Liver (tissue), 9 donors: Measurements from ENCODE around the gene CITED2. TPM values are rescaled to one million over a fixed set of nuclear protein-coding genes. Genes with fewer than 3 reads are reported as not detected.
"Not testable (repeated sequence)": the region's sequence is repeated elsewhere in the genome, so short reads cannot be mapped to it uniquely, and the experiment has no call there.

Source experiments
- DNase-seq: peaks from one replicate; pipeline ENCODE4 v3.0.0-alpha.2; 2017; ENCODE audit warnings: low spot score
- H3K27ac ChIP-seq, 2 donors: one replicate each; pipeline ENCODE4 v1.7.0; 2013; ENCODE audit warnings: inconsistent platforms in 2 of 2, low read length in 2 of 2, control low read depth in 1 of 2, low read depth in 1 of 2, mild to moderate bottlenecking in 1 of 2
- H3K27me3 ChIP-seq, 4 donors: one replicate each; pipeline versions ENCODE4 v1.6.1 to v1.7.0; 2013; ENCODE audit warnings: low read length in 3 of 4, inconsistent platforms in 1 of 4, mild to moderate bottlenecking in 1 of 4, moderate library complexity in 1 of 4; ENCODE audit not compliant: control insufficient read depth in 4 of 4, insufficient read depth in 4 of 4
- H3K36me3 ChIP-seq, 4 donors: one replicate each; pipeline versions ENCODE4 v1.6.1 to v1.7.0; 2013; ENCODE audit warnings: low read length in 3 of 4, mild to moderate bottlenecking in 3 of 4, low read depth in 1 of 4, moderate library complexity in 1 of 4; ENCODE audit not compliant: control insufficient read depth in 4 of 4, insufficient read depth in 3 of 4
- H3K4me1 ChIP-seq, 4 donors: one replicate each; pipeline versions ENCODE4 v1.6.1 to v1.7.0; 2013; ENCODE audit warnings: low read length in 3 of 4, mild to moderate bottlenecking in 3 of 4, moderate library complexity in 1 of 4; ENCODE audit not compliant: control insufficient read depth in 4 of 4, insufficient read depth in 4 of 4
- H3K4me3 ChIP-seq, 3 donors: one replicate each; pipeline versions ENCODE4 v1.6.1 to v1.7.0; 2013; ENCODE audit warnings: low read length in 3 of 3, control low read depth in 1 of 3, low read depth in 1 of 3, mild to moderate bottlenecking in 1 of 3
- H3K9ac ChIP-seq, 2 donors: one replicate each; pipeline ENCODE4 v1.7.0; 2013; ENCODE audit warnings: low read length in 2 of 2, mild to moderate bottlenecking in 2 of 2, moderate library complexity in 2 of 2, control low read depth in 1 of 2, low read depth in 1 of 2
- H3K9me3 ChIP-seq, 4 donors: one replicate each; pipeline versions ENCODE4 v1.6.1 to v1.7.0; 2013; ENCODE audit warnings: low read length in 3 of 4; ENCODE audit not compliant: control insufficient read depth in 4 of 4
- ATF3 ChIP-seq: IDR thresholded peaks from 2 replicates; pipeline ENCODE4 v1.6.1; 2016; ENCODE audit warnings: antibody characterized with exemption
- CTCF ChIP-seq: fragments of 150-350 bp; IDR thresholded peaks from 2 replicates; pipeline ENCODE4 v1.5.1; 2017; ENCODE audit warnings: improper control_type of control experiment, low read depth, low read length; ENCODE audit not compliant: missing input control
- EGR1 ChIP-seq, 2 donors: IDR thresholded peaks; 2 replicates each; pipeline ENCODE4 v1.6.1; 2016 to 2018; ENCODE audit warnings: antibody characterized with exemption in 2 of 2, low read depth in 2 of 2
- FOXA1 ChIP-seq: IDR thresholded peaks from 2 replicates; pipeline ENCODE4 v1.6.1; 2016; ENCODE audit warnings: antibody characterized with exemption
- FOXA2 ChIP-seq: IDR thresholded peaks from 2 replicates; pipeline ENCODE4 v1.6.1; 2016; ENCODE audit warnings: antibody characterized with exemption
- GABPA ChIP-seq, 2 donors: IDR thresholded peaks in 1 of 2; conservative IDR thresholded peaks in 1 of 2; 2 replicates each; pipeline ENCODE4 v1.6.1; 2016; ENCODE audit warnings: antibody characterized with exemption in 2 of 2, mild to moderate bottlenecking in 1 of 2, moderate library complexity in 1 of 2
- HNF4A ChIP-seq, 2 donors: conservative IDR thresholded peaks; 2 replicates each; pipeline ENCODE4 v1.6.1; 2016; ENCODE audit warnings: antibody characterized with exemption in 2 of 2, mild to moderate bottlenecking in 2 of 2
- HNF4G ChIP-seq: IDR thresholded peaks from 2 replicates; pipeline ENCODE4 v1.6.1; 2016; ENCODE audit warnings: antibody characterized with exemption
- JUND ChIP-seq, 2 donors: IDR thresholded peaks; 2 replicates each; pipeline ENCODE4 v1.6.1; 2016; ENCODE audit warnings: antibody characterized with exemption in 2 of 2
- MAX ChIP-seq: IDR thresholded peaks from 2 replicates; pipeline ENCODE4 v1.6.1; 2016; ENCODE audit warnings: antibody characterized with exemption
- NR2F2 ChIP-seq: IDR thresholded peaks from 2 replicates; pipeline ENCODE4 v1.6.1; 2016; ENCODE audit warnings: antibody characterized with exemption
- RAD21 ChIP-seq, 2 donors: IDR thresholded peaks; 2 replicates each; pipeline ENCODE4 v1.6.1; 2016; ENCODE audit warnings: antibody characterized with exemption in 2 of 2, mild to moderate bottlenecking in 2 of 2
- REST ChIP-seq: IDR thresholded peaks from 2 replicates; pipeline ENCODE4 v1.6.1; 2016; ENCODE audit warnings: antibody characterized with exemption, mild to moderate bottlenecking
- RXRA ChIP-seq, 2 donors: IDR thresholded peaks; 2 replicates each; pipeline ENCODE4 v1.6.1; 2017 to 2018; ENCODE audit warnings: antibody characterized with exemption in 2 of 2, mild to moderate bottlenecking in 1 of 2
- SP1 ChIP-seq: IDR thresholded peaks from 2 replicates; pipeline ENCODE4 v1.6.1; 2018; ENCODE audit warnings: antibody characterized with exemption, mild to moderate bottlenecking
- TAF1 ChIP-seq: conservative IDR thresholded peaks from 2 replicates; pipeline ENCODE4 v1.6.1; 2016; ENCODE audit warnings: antibody characterized with exemption, mild to moderate bottlenecking
- YY1 ChIP-seq: IDR thresholded peaks from 2 replicates; pipeline ENCODE4 v1.6.1; 2016; ENCODE audit warnings: antibody characterized with exemption, mild to moderate bottlenecking
- ZBTB33 ChIP-seq: IDR thresholded peaks from 2 replicates; pipeline ENCODE4 v1.6.1; 2016; ENCODE audit warnings: antibody characterized with exemption
- WGBS: extraction: QIAGEN DNeasy Blood & Tissue Kit; methylation state at CpG from one replicate; pipeline ENCODE4 v1.1.7; 2013; 5-methylcytosine and 5-hydroxymethylcytosine counted together
- polyA plus RNA-seq, 2 donors: library from polyadenylated mRNA; stranded (reverse) in 1 of 2; unstranded in 1 of 2; fragments of 200-250 nt in 1 of 2; fragments of >200 nt in 1 of 2; fragmentation: Nextera tagmentation in 1 of 2; extraction: Ambion mirVana in 1 of 2; gene quantifications; one replicate each; pipeline versions ENCODE4 v1.2.1 to v1.2.3, GENCODE V29; 2013 to 2015
- total RNA-seq, 2 donors: library from RNA; depleted of rRNA; stranded (reverse); fragments of >200 nt; gene quantifications; one replicate each; pipeline ENCODE4 v1.2.3, GENCODE V29; 2014
- donor health status: healthy.
- donor health status: healthy.
- donor health status: healthy.
- donor health status: healthy.
- donor health status: healthy.

CITED2 gene
- total and polyA plus RNA-seq, 4 donors, result 9.9 to 57.1 (median 22.5) TPM

GRCh38 chr6:139364982-139365379 is 9.5 kb downstream of the CITED2 start:
- no peaks in the 10 kb centered on the region for H3K9me3 ChIP-seq
- no peak overlapping the region for H3K4me3 ChIP-seq
- H3K4me1 ChIP-seq, result peaks cover 3 to 10% (median 4%) of the 10 kb centered on the region in 4 donors
- WGBS, result 34% methylated on average over 3 of the region's 3 CpGs
- no peaks in the 10 kb centered on the region for H3K36me3 ChIP-seq
- H3K27ac ChIP-seq, result no peak overlapping the region
- no peak overlapping the region for H3K9ac ChIP-seq
- no peak for TF ChIP-seq YY1
- TF ChIP-seq JUND (IDR thresholded peaks at IDR 0.05), result no peak
- TF ChIP-seq GABPA (IDR thresholded peaks at IDR 0.05 in 1 of 2, conservative IDR thresholded peaks at IDR 0.05 in 1 of 2), result no peak
- TF ChIP-seq SP1, result no peak
- TF ChIP-seq HNF4A (conservative IDR thresholded peaks at IDR 0.05), result no peak
- no peak for TF ChIP-seq HNF4G
- no peak for TF ChIP-seq RAD21 (IDR thresholded peaks at IDR 0.05)
- H3K27me3 ChIP-seq, result no peaks in the 10 kb centered on the region
- DNase-seq, result no peak

GRCh38 chr6:139364302-139364981 is 10.0 kb downstream of the CITED2 start:
- TF ChIP-seq FOXA1, result no peak
- TF ChIP-seq ATF3, result no peak
- TF ChIP-seq FOXA2, result no peak
- no peak for TF ChIP-seq MAX
- TF ChIP-seq YY1, result no peak
- TF ChIP-seq NR2F2, result peak; percentile 13
- no peak for TF ChIP-seq EGR1 (IDR thresholded peaks at IDR 0.05; ENCODE audit: low read depth in 2 of 2)
- no peak for TF ChIP-seq HNF4A (conservative IDR thresholded peaks at IDR 0.05)
- no peak for TF ChIP-seq RXRA (IDR thresholded peaks at IDR 0.05)
- peak; percentile 94 to 95 for TF ChIP-seq RAD21 (IDR thresholded peaks at IDR 0.05)
- no peak for TF ChIP-seq GABPA (IDR thresholded peaks at IDR 0.05 in 1 of 2, conservative IDR thresholded peaks at IDR 0.05 in 1 of 2)
- no peak for TF ChIP-seq SP1
- no peak for TF ChIP-seq REST
- no peak for TF ChIP-seq ZBTB33
- TF ChIP-seq JUND (IDR thresholded peaks at IDR 0.05), result no peak
- TF ChIP-seq TAF1, result no peak
- TF ChIP-seq CTCF, result peak; percentile 74
- Histone ChIP-seq H3K27ac (no peak overlapping the region), H3K4me1 (peaks cover 0 to 5% (median 0%) of the 10 kb centered on the region in 4 donors), H3K27me3 (no peaks in the 10 kb centered on the region), H3K4me3 (no peak overlapping the region), H3K9ac (no peak overlapping the region), H3K9me3 (no peaks in the 10 kb centered on the region), H3K36me3 (no peaks in the 10 kb centered on the region)
- WGBS, result 54% methylated on average over 4 of the region's 4 CpGs
- no peak for DNase-seq

- not testable (repeated sequence) for H3K4me3 ChIP-seq, H3K9me3 ChIP-seq, DNase-seq, H3K4me1 ChIP-seq, H3K36me3 ChIP-seq, H3K9ac ChIP-seq, H3K27me3 ChIP-seq, H3K27ac ChIP-seq
- WGBS, result 91% methylated on average over 5 of the region's 5 CpGs
These were observed 10.7 kb downstream of the CITED2 start for GRCh38 chr6:139363797-139364196.
